Activated CD4-positive, alpha-beta T cell treated with anti-CD3 and anti-CD28 coated beads, Interleukin-2, amount 10 ng/mL, durations not matched to agents 24 days and 14 days (primary cell): ENCODE data around the gene GRAP. TPM values are rescaled to one million over a fixed set of nuclear protein-coding genes. Genes with fewer than 3 reads are reported as not detected.

Experiments used
- DNase-seq: peaks from one replicate; pipeline ENCODE4 v3.0.0; 2022
- H3K27ac Mint-ChIP-seq: one replicate; pipeline ENCODE4 v1.8.0; 2022; ENCODE audit warnings: mild to moderate bottlenecking, mixed read lengths
- H3K27me3 Mint-ChIP-seq: one replicate; pipeline ENCODE4 v1.8.0; 2022; ENCODE audit warnings: mixed read lengths
- H3K36me3 Mint-ChIP-seq: one replicate; pipeline ENCODE4 v1.8.0; 2022; ENCODE audit warnings: low read depth, mild to moderate bottlenecking, mixed read lengths
- H3K4me1 Mint-ChIP-seq: one replicate; pipeline ENCODE4 v1.8.0; 2021; ENCODE audit warnings: mixed read lengths
- H3K4me3 Mint-ChIP-seq: one replicate; pipeline ENCODE4 v1.8.0; 2022; ENCODE audit warnings: mild to moderate bottlenecking, moderate library complexity, mixed read lengths
- H3K9me3 Mint-ChIP-seq: one replicate; pipeline ENCODE4 v1.8.0; 2021; ENCODE audit warnings: mixed read lengths
- intact Hi-C: fragments of 100-400 bp; cut with micrococcal nuclease; formaldehyde crosslinking; loops from one replicate; pipeline ENCODE4 v1.15.1; 2023
- total RNA-seq: library from RNA; stranded (reverse); gene quantifications from 2 replicates; pipeline ENCODE4 v1.2.3, GENCODE V29; 2022

Gene GRAP
- total RNA-seq, 1 donor from 2014 or later = 9.2 TPM

- H3K27me3 Mint-ChIP-seq = no peaks in the 10 kb centered on the region
- intact Hi-C loops = no loop called here
- peaks cover 3% of the 10 kb centered on the region for H3K36me3 Mint-ChIP-seq
- no peak overlapping the region for H3K27ac Mint-ChIP-seq
- no peak for DNase-seq
- no peaks in the 10 kb centered on the region for H3K9me3 Mint-ChIP-seq
- no peak overlapping the region for H3K4me3 Mint-ChIP-seq
- H3K4me1 Mint-ChIP-seq = no peaks in the 10 kb centered on the region
Observed at GRCh38 chr17:18981642-18982424, 64.9 kb downstream of the GRAP start.

- no peaks in the 10 kb centered on the region for H3K9me3 Mint-ChIP-seq
- no peaks in the 10 kb centered on the region for H3K4me1 Mint-ChIP-seq
- intact Hi-C loops = no loop called here
- no peaks in the 10 kb centered on the region for H3K27me3 Mint-ChIP-seq
- no peak for DNase-seq
- H3K36me3 Mint-ChIP-seq = peaks cover 6% of the 10 kb centered on the region
- no peak overlapping the region for H3K27ac Mint-ChIP-seq
- H3K4me3 Mint-ChIP-seq = no peak overlapping the region
Observed at GRCh38 chr17:18981335-18981641, 65.5 kb downstream of the GRAP start.

GRCh38 chr17:18980682-18981334, 65.9 kb downstream of the GRAP start:
- Mint-ChIP-seq H3K4me1 (no peaks in the 10 kb centered on the region), H3K36me3 (peaks cover 6% of the 10 kb centered on the region), H3K27ac (no peak overlapping the region), H3K9me3 (no peaks in the 10 kb centered on the region), H3K4me3 (no peak overlapping the region), H3K27me3 (no peaks in the 10 kb centered on the region)
- intact Hi-C loops = no loop called here
- no peak for DNase-seq

GRCh38 chr17:18978655-18979054, 68.1 kb downstream of the GRAP start:
- intact Hi-C loops = no loop called here
- peaks cover 6% of the 10 kb centered on the region for H3K36me3 Mint-ChIP-seq
- no peak for DNase-seq
- H3K9me3 Mint-ChIP-seq = no peaks in the 10 kb centered on the region
- H3K4me1 Mint-ChIP-seq = peaks cover 4% of the 10 kb centered on the region
- no peaks in the 10 kb centered on the region for H3K27me3 Mint-ChIP-seq
- H3K4me3 Mint-ChIP-seq = no peak overlapping the region
- no peak overlapping the region for H3K27ac Mint-ChIP-seq

- Mint-ChIP-seq H3K36me3 (peaks cover 7% of the 10 kb centered on the region), H3K27me3 (no peaks in the 10 kb centered on the region), H3K4me1 (peaks cover 4% of the 10 kb centered on the region), H3K9me3 (no peaks in the 10 kb centered on the region), H3K4me3 (no peak overlapping the region), H3K27ac (no peak overlapping the region)
- DNase-seq = no peak
- intact Hi-C loops = no loop called here
Observed at GRCh38 chr17:18978050-18978449, 68.7 kb downstream of the GRAP start.

GRCh38 chr17:18977646-18978045, 69.1 kb downstream of the GRAP start:
- no peak for DNase-seq
- Mint-ChIP-seq H3K27ac (no peak overlapping the region), H3K9me3 (no peaks in the 10 kb centered on the region), H3K27me3 (no peaks in the 10 kb centered on the region), H3K4me1 (peaks cover 4% of the 10 kb centered on the region), H3K4me3 (no peak overlapping the region), H3K36me3 (peaks cover 7% of the 10 kb centered on the region)
- intact Hi-C loops = no loop called here

- Mint-ChIP-seq H3K27ac (no peak overlapping the region), H3K9me3 (no peaks in the 10 kb centered on the region), H3K36me3 (peaks cover 7% of the 10 kb centered on the region), H3K27me3 (no peaks in the 10 kb centered on the region), H3K4me1 (peaks cover 4% of the 10 kb centered on the region), H3K4me3 (no peak overlapping the region)
- intact Hi-C loops = no loop called here
- no peak for DNase-seq
Observed at GRCh38 chr17:18977021-18977420, 69.7 kb downstream of the GRAP start.

GRCh38 chr17:18976201-18976600, 70.6 kb downstream of the GRAP start:
- H3K36me3 Mint-ChIP-seq = peaks cover 7% of the 10 kb centered on the region
- DNase-seq = no peak
- H3K27ac Mint-ChIP-seq = no peak overlapping the region
- intact Hi-C loops = no loop called here
- peaks cover 4% of the 10 kb centered on the region for H3K4me1 Mint-ChIP-seq
- no peaks in the 10 kb centered on the region for H3K9me3 Mint-ChIP-seq
- H3K4me3 Mint-ChIP-seq = no peak overlapping the region
- no peaks in the 10 kb centered on the region for H3K27me3 Mint-ChIP-seq

GRCh38 chr17:18975597-18975996, 71.2 kb downstream of the GRAP start:
- intact Hi-C loops = no loop called here
- no peak overlapping the region for H3K4me3 Mint-ChIP-seq
- H3K36me3 Mint-ChIP-seq = peaks cover 7% of the 10 kb centered on the region

GRCh38 chr17:18974407-18975149, 72.2 kb downstream of the GRAP start:
- Mint-ChIP-seq H3K27ac (peak overlapping the region; percentile 52), H3K27me3 (no peaks in the 10 kb centered on the region), H3K4me1 (peaks cover 7% of the 10 kb centered on the region), H3K4me3 (no peak overlapping the region), H3K36me3 (peaks cover 12% of the 10 kb centered on the region), H3K9me3 (no peaks in the 10 kb centered on the region)
- intact Hi-C loops = no loop called here
- no peak for DNase-seq

More at GRCh38 chr17:18975597-18975996, 71.2 kb downstream of the GRAP start:
- Mint-ChIP-seq H3K9me3 (no peaks in the 10 kb centered on the region), H3K4me1 (peaks cover 4% of the 10 kb centered on the region), H3K27ac (no peak overlapping the region), H3K27me3 (no peaks in the 10 kb centered on the region)
- DNase-seq = no peak

GRCh38 chr17:18971801-18972200, 75.0 kb downstream of the GRAP start:
- intact Hi-C loops = loop anchor here (2.0 kb wide), 1 partner anchor 17 kb away; no protein-coding TSS in a partner anchor
- no peak for DNase-seq
- H3K27me3 Mint-ChIP-seq = no peaks in the 10 kb centered on the region
- no peak overlapping the region for H3K27ac Mint-ChIP-seq
- H3K9me3 Mint-ChIP-seq = no peaks in the 10 kb centered on the region
- H3K4me3 Mint-ChIP-seq = no peak overlapping the region
- peaks cover 9% of the 10 kb centered on the region for H3K36me3 Mint-ChIP-seq
- peaks cover 8% of the 10 kb centered on the region for H3K4me1 Mint-ChIP-seq

Other genes starting within 250 kb of the GRAP start
- gene PRPSAP2, start 188.8 kb downstream of the GRAP start, total RNA-seq = 70.0 and 74.0 TPM in 2 replicates
- gene SLC5A10, start 94.8 kb downstream of the GRAP start, total RNA-seq = not detected in 2 replicates
- gene FAM83G, start 42.2 kb downstream of the GRAP start, total RNA-seq = 15.7 and 17.8 TPM in 2 replicates
- gene GRAPL, start 80.6 kb upstream of the GRAP start, total RNA-seq = 4.8 and 6.4 TPM in 2 replicates
- 7.9 and 10.2 TPM in 2 replicates for gene EPN2, start 190.4 kb upstream of the GRAP start, total RNA-seq